Left kidney (tissue), 2 donors: ENCODE data around the gene HS1BP3. TPM values are rescaled to one million over a fixed set of nuclear protein-coding genes. Genes with fewer than 3 reads are reported as not detected.

ENCODE experiments used
- DNase-seq: peaks from one replicate; pipeline ENCODE4 v3.0.0-alpha.2; 2013
- polyA plus RNA-seq: library from polyadenylated mRNA; unstranded; fragments of 120-200 nt; gene quantifications from one replicate; pipeline ENCODE4 v1.2.1, GENCODE V29; 2013; ENCODE audit not compliant: insufficient read length

HS1BP3 gene
- polyA plus RNA-seq, 1 donor, result 14.6 TPM

DNA sequence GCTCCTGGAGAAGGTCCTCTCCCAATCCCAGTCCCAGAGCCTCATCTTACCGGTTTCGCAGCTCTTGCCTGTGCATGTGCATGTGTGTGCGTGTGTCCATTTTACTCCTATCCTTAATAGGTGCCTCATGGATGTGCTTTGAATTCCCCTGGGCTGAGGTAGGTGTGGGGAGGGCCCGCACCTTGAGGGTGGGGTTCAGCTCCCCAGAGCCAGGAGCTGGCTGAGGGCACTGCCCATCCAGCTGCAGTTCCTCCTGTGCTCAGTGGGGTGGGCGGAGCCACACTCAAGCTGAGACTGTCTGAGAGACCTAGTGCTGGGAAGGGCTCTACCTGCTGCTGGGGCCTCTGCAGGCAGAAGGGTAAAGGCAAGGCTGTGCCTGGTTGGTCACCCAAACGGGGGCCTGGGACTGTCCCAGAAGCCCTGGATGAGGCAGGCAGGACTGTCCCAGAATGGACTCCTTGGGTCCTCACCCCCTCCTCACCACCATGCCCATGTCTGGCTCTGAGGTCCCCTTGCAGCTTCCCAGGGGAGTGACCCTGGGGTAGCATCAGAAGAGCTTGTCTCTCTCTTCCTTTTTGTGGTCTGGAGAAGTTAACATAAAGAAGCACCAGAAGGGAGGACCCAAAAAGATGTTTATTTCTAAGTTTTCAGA lies 24.9 kb upstream of the HS1BP3 start:
- DNase-seq, result no peak

DNA sequence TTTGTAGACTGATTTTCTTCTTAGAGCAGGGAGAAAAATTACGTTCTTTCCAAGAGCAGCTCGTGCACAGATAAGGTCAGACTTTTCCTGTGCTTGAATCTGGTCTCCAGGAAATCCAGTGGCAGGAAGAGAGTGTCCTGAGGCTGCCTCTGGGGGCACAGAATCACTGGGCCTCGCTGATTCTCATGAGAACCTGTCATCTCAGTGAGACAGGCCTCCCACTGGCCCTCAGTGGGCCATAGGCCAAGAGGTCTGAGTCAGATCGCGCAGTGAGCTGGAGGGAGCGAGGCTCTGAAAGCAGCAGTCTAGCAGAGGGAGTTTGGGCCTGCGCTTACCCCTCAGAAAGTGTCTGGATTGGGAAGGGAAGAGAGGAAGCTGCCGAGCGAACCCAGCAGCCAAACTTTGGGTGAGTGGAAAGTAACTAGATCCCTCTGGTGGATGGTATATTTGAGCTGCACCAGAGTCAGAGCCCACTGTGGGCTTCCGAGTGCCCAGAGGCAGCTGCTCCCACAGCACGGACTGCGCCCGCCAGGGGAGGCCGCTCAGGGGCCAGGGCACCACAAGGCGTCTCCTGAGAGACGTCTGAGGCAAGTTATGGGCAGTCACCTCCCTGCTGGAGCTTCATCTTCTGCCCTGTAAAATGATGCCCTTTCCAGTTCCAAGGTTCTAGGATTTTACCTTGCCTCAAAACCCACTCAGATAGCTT lies 24.2 kb upstream of the HS1BP3 start:
- no peak for DNase-seq

DNA sequence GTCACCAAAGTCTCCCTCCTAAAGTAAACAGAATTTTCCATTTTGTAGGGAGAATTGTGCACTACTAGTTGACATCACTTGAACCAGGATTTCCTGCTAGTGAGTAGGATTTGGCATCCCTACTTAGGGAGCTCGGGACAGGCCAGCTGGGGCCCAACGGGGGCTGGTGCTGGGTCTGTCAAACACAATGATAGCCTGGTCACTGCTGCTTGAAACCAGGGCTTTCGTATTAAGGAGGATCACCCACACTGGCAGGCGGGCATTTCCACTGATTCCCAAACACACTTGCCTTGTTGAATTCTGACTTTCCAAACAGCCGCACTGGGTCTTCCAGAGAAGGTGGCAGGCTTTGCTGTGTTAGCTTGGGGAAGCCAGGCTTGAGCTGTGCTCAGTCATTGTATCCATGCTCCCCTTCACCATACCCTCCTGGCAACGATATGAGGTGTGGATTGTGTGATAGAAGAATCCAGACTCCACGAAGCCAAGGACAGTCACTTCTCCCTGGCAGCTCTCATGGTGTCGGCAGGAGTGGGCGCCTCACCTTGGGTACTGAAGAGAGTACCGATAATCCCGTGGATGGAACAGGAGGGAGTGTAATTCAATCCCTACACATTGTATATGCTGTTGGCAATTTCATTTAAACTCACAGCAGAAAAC lies 23.5 kb upstream of the HS1BP3 start:
- no peak for DNase-seq

DNA sequence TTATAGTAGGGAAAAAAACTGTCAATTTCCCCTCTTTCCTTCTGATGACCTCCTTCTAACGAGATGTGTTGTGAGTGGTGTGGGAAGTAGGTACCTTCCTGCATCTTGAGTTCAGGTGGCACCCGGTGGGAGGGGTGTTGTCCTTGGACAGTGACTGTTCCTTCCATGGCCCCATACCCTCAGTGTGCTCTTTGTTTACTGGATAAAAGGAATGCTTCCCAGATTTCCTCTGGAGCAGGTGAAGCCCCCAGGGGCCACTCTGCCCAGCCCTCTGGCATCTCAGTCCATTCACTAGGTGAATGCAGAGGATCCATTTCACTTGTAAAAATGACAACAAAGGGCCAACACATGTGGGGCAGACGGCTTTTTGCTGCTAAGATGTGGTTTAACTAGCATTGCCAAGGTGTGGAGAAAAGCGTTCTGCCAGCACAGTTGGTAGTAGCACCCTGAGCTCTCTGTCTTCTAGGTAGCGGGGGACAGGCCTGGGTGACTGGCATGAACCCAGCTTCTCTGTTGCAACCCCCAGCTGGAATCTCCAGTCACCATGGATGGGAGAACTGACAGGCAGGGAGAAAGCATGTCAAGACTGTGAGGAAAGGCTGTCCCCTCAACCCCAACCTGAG lies 22.9 kb upstream of the HS1BP3 start:
- no peak for DNase-seq

GRCh38 chr2:20672201-20672951 lies 21.5 kb upstream of the HS1BP3 start:
- DNase-seq, result no peak

- DNase-seq, result no peak
Measured at GRCh38 chr2:20671736-20672080, 20.8 kb upstream of the HS1BP3 start.

GRCh38 chr2:20671036-20671735 lies 20.3 kb upstream of the HS1BP3 start:
- no peak for DNase-seq

- no peak for DNase-seq
Measured at GRCh38 chr2:20670315-20671035, 19.6 kb upstream of the HS1BP3 start.

GRCh38 chr2:20669562-20670314 lies 18.8 kb upstream of the HS1BP3 start:
- DNase-seq, result no peak

DNA sequence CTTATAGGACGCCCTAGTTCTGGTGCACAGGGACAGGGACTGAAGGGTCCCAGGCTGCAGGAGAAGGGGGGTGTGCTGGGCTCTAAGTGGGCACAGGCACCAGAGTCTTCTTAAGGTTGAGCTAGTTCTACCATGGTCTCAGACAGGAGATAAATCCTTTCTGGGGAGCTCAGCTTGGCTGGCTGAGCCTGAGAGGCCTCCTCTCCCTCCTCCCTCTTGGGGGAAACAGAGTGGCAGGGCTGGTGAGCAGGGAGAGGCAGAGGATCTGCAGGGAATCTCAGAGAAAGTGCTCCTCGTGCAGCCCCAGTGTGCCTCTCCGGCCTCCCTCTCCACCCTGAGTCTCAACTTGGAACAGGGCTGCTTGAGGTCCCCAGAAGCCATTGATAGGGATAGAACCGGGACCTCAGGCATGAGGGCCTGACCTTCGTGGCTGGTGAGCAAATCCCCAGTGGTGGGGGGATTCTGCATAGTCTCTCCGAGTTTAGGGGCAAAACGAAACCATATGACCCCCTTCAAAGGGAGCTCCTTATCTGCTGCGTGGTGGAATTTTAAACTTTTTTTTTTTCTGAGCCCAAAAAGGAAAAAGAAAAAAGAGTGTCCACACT lies 18.1 kb upstream of the HS1BP3 start:
- no peak for DNase-seq

DNA sequence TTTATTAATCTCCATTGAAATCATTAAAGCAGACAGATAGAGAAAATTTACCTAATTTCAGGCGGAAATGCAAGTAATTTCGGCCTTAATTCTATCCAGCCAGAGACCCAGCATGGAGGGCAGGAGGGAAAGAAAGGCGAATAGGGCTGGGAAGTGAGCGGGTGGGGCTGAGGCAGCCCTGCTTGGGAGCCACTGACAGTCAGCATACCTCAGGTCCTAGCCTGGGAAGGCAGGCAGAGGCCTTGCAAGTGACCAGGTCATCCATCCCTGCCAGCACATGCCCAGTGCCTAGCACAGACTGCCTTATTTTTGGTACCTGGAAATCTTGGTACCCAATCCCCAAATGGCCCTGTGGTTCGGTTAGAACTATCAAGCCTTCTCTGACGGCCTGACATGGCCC lies 17.6 kb upstream of the HS1BP3 start:
- no peak for DNase-seq

DNA sequence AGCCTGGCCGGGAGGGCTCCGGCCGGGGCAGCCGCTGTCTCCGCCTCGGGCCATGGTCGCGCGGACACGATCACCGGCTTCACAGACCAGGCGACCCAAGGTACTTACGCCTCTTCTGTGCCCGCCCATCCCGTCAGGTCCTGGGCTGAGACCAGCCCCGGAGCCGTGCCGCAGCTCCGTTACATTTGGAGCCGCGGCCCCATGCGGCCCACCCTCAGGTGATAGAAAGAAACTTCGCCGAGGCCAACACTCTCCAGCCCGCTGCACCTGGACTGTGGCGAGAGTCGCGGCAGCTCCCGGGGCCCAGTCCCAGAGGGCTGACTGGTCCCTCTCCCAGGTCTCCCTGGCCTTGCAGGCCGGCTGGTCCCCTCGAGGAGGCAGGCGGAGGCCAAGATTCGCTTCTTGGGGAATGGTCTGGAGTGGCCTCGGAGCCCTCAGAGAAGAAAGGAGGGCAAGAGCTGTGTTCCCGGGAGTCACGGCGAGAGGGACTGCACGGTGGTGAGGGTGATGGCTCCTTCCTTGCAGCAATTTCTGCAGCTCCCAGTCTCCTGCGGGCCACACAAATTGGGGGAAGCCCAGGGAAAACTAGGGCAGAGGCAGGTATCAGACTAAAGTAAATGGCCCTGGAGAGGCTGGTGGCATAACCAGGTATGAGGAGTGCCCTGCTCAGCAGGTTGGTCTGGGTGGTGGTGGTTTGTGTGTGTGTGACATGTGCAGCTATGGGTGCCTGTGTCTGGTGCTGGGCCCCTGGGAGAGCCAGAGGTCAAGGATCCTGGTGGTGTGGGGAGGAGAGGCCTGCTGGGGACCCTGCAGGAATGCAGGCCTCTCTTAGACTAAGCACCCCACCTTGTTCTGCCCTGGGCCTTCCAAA lies 16.9 kb upstream of the HS1BP3 start:
- no peak for DNase-seq

DNA sequence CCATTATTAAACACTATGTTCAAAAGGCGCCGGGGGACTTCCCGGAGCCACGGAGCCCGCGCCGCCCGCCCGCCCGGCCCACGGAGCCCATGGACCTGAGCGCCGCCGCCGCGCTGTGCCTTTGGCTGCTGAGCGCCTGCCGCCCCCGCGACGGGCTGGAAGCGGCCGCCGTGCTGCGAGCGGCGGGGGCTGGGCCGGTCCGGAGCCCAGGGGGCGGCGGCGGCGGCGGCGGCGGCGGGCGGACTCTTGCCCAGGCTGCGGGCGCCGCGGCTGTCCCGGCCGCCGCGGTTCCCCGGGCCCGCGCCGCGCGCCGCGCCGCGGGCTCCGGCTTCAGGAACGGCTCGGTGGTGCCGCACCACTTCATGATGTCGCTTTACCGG lies 16.2 kb upstream of the HS1BP3 start:
- DNase-seq, result no peak

- no peak for DNase-seq
Measured at GRCh38 chr2:20666304-20667150, 15.6 kb upstream of the HS1BP3 start, which contains the start of gene GDF7. Gene GDF7, plus strand, starts transcription at chr2:20667144. Its CDS starts 96 bp downstream, at chr2:20667240.

DNA sequence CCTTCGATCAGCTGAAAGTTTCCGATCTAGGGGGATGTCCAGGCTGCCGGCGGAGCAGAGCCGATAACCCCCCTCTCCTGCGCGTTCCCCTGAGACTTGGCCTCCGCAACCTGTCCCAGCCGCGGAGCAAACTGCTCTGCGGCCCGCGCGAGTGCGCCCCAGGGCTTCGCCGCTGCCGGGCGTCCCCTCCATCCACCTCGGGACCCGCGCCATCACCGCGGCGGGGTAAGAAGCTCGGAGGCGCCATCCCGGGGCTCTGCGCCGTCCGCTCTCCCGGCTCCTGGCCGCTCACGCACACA lies 15.1 kb upstream of the HS1BP3 start:
- DNase-seq, result no peak

- DNase-seq, result no peak
Measured at GRCh38 chr2:20665243-20666004, 14.5 kb upstream of the HS1BP3 start.
